Brain pericyte (primary cell): ENCODE data around the gene ZNF692.
"Not testable (repeated sequence)": the region's sequence is repeated elsewhere in the genome, so short reads cannot be mapped to it uniquely, and the experiment has no call there.

Experiments used
- DNase-seq: peaks from one replicate; pipeline ENCODE4 v3.0.0-alpha.2; 2012; ENCODE audit warnings: low read depth, low spot score

Gene ZNF692

DNA sequence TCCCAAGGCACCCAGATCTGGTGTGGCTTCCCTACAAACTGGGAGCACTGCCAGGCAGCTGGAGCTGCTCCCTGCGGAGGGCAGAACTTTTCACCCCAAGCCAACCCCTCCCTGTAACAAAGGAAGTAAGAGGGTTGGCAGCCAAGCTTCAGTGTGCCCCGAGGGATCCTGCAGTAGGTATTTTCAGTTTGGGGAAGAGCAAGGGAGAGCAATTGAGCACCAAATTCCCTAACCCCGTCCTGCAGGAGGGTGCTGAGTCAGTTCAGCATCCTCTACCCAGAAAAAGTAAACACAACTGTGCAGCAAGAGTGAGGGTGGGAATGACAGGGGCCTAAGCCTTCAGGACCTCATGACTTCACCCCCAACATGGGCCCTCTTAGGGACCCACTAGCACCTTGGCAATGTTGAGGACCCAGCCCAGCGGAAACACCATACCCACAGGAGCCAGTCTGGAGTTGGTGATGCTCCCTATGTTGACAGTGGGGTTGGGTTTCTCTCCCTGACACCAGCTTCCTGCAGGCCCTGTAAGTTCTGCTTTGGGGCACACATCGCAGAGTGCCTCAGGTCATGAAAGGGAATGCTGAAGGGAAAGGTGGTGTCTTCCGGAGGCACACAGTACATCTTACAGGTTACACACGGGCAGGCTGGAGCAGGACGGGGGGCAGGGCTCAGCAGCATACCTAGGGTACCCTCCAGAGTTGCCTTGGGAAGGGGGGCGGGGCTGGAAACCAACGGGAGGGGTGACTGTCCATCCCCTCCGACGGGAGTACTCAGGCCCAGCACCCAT lies 48.0 kb downstream of the ZNF692 start:
- DNase-seq, result peak; percentile 38

DNA sequence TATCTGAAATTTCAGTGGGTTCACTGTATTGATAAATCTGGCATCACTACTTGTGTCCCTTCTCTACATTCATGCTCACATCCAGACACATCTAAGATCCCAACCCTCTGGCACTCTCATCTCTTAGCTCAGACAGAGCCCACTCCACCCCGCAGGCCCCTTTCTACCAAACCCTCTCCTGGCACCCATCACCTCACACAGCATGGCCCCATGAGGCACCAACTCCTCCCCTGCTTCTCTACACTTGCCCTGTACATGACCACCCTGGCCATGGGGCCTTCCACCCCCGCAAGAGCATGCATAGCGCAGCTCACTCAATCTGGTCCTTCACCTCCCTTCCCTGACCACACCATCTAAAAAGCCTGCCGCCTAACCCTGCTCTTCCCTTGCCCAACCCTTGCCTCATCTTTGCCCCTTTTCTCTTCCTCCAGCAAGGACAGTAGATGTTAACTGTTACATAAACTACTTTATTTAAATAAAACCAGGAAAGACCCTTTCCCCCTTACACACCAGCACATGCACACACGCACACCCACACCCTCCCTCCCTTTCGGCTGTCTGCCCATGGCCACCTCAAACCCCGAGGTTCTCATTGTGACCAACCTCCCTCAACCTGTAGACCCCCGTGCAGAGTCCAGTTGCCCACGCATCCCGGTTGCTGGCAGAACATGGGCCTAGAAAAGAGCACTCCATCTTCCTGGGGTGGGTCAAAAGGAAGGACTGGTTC lies 48.7 kb downstream of the ZNF692 start:
- DNase-seq, result no peak

DNA sequence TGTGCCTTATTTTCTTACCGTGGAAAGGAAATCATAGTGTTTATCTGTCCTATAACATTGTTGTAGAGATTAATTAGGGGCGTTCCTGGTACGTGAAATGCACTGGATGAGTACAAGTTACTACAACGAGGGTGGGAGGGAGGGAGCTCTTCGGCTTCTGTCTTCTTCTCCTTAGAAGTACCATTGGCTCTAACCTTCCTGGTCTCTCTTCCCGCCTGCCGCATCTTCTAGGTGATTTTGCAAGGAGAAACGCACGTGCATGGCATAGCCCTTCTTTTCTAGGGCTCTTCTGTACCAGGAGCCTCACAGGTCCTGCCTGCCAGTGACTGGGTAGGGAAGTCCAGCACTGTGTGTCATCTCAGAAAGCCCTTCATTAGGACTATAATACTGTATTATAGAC lies 50.0 kb downstream of the ZNF692 start:
- no peak for DNase-seq

DNA sequence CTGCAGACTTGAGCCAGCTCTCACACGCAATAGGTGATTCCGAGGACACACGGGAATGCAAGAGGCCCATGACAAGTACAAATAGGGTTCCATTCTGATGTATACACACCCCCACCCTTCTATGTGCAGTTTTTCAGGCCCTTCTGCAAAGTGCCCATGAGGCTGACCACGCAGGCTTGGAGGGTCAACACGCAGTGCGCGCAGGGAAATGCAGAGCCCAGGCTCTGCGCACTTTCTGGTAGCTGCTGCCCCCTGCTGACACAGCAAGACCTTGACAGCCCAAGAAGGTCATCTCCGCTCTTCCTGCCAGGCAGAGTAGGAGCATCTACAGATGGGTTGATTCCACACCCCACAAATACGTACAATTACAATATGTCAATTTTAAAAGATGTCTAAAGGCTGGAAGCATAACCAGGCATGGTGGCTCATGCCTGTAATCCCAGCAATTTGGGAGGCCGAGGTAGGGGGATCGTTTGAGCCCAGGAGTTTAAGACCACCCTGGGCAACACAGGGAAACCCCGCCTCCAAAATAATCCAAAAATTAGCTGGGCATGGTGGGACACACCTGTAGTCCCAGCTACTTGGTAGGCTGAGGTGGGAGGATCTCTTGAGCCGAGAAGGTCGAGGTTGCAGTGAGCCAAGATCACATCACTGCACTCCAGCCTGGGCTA lies 51.7 kb downstream of the ZNF692 start:
- DNase-seq, result no peak

DNA sequence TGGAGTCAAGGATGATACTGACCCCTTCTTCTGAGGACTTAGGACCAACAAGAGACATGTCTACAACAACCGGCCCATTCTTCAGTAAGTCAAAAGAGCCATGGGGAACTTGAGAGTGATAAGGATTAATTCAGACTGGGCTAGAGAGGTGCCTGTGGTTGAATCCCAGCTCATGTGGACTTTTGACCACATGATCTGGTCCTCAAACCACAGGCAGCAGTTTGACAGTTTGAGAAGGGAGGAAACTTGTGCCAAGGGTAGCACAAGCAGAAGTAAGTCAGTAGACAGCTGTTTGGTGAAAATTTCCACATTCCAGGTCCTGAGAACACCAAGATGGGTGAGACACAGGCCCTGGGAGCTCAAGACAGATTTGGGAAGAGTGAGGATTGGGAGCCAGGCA lies 53.0 kb downstream of the ZNF692 start:
- no peak for DNase-seq

DNA sequence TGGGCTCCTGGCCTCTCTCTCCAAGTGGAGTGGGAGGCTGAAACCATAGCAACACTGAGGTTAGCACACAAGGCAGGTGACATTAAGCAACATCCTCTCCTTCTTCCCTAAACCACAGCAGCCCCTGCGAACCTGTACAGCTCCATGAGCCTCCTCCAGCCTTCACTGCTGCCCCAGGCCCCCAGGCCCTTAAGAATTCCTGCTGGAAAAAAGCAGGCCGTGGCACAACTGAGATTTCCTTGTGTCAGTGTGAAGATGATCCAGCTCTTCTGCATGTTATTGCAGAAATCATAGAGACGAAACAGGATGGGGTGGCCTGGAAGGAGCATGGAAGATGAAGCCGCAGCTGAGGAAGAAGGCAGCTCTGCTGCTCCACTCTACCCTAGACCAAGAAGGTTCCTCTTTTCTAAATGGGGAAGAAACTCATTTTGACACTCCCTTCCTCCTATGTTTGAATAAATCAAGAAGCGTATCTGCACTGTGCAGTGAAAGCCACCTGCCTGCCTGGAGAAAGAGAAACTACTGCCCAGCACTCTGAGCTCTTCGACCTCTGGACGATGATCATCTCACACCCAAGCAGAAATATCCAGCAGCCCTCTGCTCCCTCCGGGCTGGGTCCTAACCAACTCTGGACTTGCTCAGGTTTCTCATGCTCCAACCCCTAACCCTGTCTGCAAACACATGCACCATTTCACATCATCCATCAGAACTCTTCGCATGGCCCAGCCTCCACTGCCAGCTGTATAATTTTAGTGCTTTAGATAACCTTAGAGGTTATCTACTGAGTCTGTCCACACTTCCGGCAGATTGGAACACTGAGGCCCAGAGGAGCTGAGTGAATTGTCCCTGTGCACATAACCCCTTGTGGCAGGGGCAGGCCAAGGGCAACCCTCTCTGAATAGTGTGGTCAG lies 53.9 kb downstream of the ZNF692 start:
- no peak for DNase-seq

DNA sequence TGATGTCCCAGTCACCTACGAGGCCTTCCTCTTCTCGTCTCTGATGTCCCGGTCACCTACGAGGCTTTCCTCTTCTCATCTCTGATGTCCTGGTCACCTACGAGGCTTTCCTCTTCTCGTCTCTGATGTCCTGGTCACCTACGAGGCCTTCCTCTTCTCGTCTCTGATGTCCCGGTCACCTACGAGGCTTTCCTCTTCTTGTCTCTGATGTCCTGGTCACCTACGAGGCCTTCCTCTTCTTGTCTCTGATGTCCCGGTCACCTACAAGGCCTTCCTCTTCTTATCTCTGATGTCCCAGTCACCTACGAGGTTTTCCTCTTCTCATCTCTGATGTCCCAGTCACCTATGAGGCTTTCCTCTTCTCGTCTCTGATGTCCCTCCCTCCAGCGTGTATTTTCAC lies 55.4 kb downstream of the ZNF692 start:
- DNase-seq, result not testable (repeated sequence)

DNA sequence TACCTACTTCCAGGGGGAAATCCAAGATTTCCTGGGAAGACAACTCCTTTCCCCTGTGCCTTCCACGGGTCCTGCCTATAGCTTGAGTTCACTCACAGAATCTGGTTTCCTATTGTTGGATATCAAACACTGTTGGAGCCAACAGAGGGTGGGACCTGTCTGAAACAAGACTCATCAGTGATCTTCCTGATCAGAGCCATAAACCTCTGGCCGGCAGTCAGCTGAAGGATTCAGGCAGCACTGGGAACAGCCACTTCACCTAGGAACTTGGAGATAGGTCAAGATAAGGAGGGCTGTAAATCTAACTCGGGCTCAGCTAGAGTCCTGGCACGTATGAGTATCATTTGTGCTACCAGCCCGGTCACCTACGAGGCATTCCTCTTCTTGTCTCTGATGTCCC lies 56.4 kb downstream of the ZNF692 start:
- DNase-seq, result no peak

DNA sequence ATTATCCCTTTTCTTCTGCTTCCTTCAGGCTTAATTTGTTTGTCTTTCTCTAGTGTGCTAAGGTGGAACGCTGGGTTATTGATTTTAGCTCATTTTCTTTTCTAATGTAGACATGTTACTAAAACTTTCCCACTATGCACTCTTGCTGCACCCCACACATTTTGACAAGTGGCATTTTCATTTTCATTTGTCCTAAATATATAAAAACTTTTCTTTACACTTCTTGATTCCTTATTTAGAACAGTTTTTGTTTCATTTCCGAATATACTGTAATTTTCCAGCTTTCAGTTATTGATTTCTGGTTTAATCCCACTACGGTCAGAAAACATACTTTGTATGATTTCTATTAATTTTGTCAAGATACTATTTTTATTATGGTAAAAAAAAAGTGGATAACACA lies 58.4 kb downstream of the ZNF692 start:
- DNase-seq, result no peak
